WTC11 (cell line): ENCODE results near the gene AK5. TPM values are rescaled to one million over a fixed set of nuclear protein-coding genes. Genes with fewer than 3 reads are reported as not detected.

ENCODE experiments used
- ATAC-seq: fragments of 200-7000 bp; cut with Tn5 transposase; 2 replicates; pipeline ENCODE4 v1.10.0; 2021; ENCODE audit warnings: mild to moderate bottlenecking, moderate library complexity
- CTCF ChIA-PET: fragments of 300-600 bp; sonication (Branson Sonifier 250); formaldehyde crosslinking; loops from one replicate; lab custom pipeline; 2021; ENCODE audit warnings: antibody characterized with exemption; lab: Charles Lee
- POLR2A ChIA-PET: fragments of 350-600 bp; sonication (Branson Sonifier 250); formaldehyde crosslinking; loops from one replicate; lab custom pipeline; 2021; ENCODE audit warnings: antibody characterized with exemption; lab: Charles Lee
- DNase-seq: peaks from one replicate; pipeline ENCODE4 v3.0.0; 2021; ENCODE audit warnings: low spot score
- H3K27ac Mint-ChIP-seq: 2 replicates; pipeline ENCODE4 v1.8.0; 2021; ENCODE audit warnings: mixed read lengths
- H3K27me3 Mint-ChIP-seq: 2 replicates; pipeline ENCODE4 v1.8.0; 2021; ENCODE audit warnings: low read depth, mild to moderate bottlenecking, moderate library complexity, mixed read lengths
- H3K36me3 Mint-ChIP-seq: 2 replicates; pipeline ENCODE4 v1.8.0; 2021; ENCODE audit warnings: mixed read lengths
- H3K4me1 Mint-ChIP-seq: 2 replicates; pipeline ENCODE4 v1.8.0; 2022; ENCODE audit warnings: mixed read lengths
- H3K4me3 Mint-ChIP-seq: 2 replicates; pipeline ENCODE4 v1.8.0; 2021; ENCODE audit warnings: mild to moderate bottlenecking, moderate library complexity, mixed read lengths
- H3K9me3 Mint-ChIP-seq: 2 replicates; pipeline ENCODE4 v1.8.0; 2021; ENCODE audit warnings: mixed read lengths
- ATF3 ChIP-seq: sonication (generic); formaldehyde crosslinking; conservative IDR thresholded peaks from 2 replicates; pipeline ENCODE4 v1.8.1; 2022; ENCODE audit warnings: mild to moderate bottlenecking, missing genetic modification reagents
- ATF6 ChIP-seq: sonication (generic); formaldehyde crosslinking; IDR thresholded peaks from 2 replicates; pipeline ENCODE4 v1.8.1; 2023; ENCODE audit warnings: mild to moderate bottlenecking, missing genetic modification reagents
- CTCF ChIP-seq: fragments of 200-600 bp; IDR thresholded peaks from 2 replicates; pipeline ENCODE4 v1.8.0; 2022; ENCODE audit warnings: antibody characterized with exemption
- E2F5 ChIP-seq: sonication (generic); formaldehyde crosslinking; IDR thresholded peaks from 2 replicates; pipeline ENCODE4 v1.8.1; 2022; ENCODE audit warnings: mild to moderate bottlenecking, moderate library complexity, missing genetic modification reagents
- FOXK1 ChIP-seq: sonication (generic); formaldehyde crosslinking; IDR thresholded peaks from 2 replicates; pipeline ENCODE4 v1.8.0; 2022; ENCODE audit warnings: mild to moderate bottlenecking, moderate library complexity, missing genetic modification reagents
- GABPB1 ChIP-seq: sonication (generic); formaldehyde crosslinking; IDR thresholded peaks from 2 replicates; pipeline ENCODE4 v1.8.1; 2023; ENCODE audit warnings: mild to moderate bottlenecking, missing genetic modification reagents
- IRF1 ChIP-seq: sonication (generic); formaldehyde crosslinking; IDR thresholded peaks from 2 replicates; pipeline ENCODE4 v1.8.0; 2023; ENCODE audit warnings: missing genetic modification reagents
- IRF2 ChIP-seq: sonication (generic); formaldehyde crosslinking; IDR thresholded peaks from 2 replicates; pipeline ENCODE4 v1.8.0; 2022; ENCODE audit warnings: low read depth, missing genetic modification reagents, borderline replicate concordance
- MXD4 ChIP-seq: fragments of 250-450 bp; sonication (Bioruptor Pico); IDR thresholded peaks from 2 replicates; pipeline ENCODE4 v1.8.0; 2021; ENCODE audit warnings: mild to moderate bottlenecking, moderate library complexity, borderline replicate concordance
- NFE2L1 ChIP-seq: sonication (generic); formaldehyde crosslinking; IDR thresholded peaks from 2 replicates; pipeline ENCODE4 v1.8.1; 2023; ENCODE audit warnings: missing genetic modification reagents
- NFYB ChIP-seq: sonication (generic); formaldehyde crosslinking; conservative IDR thresholded peaks from 2 replicates; pipeline ENCODE4 v1.8.0; 2022; ENCODE audit warnings: low read depth, missing genetic modification reagents
- NR1H2 ChIP-seq: sonication (generic); formaldehyde crosslinking; IDR thresholded peaks from 2 replicates; pipeline ENCODE4 v1.9.0; 2021; ENCODE audit warnings: mild to moderate bottlenecking, moderate library complexity, missing genetic modification reagents
- PREB ChIP-seq: sonication (generic); formaldehyde crosslinking; IDR thresholded peaks from 2 replicates; pipeline ENCODE4 v1.8.1; 2022; ENCODE audit warnings: mild to moderate bottlenecking, missing genetic modification reagents, moderate library complexity, borderline replicate concordance
- RELA ChIP-seq: sonication (generic); formaldehyde crosslinking; IDR thresholded peaks from 2 replicates; pipeline ENCODE4 v1.8.1; 2022; ENCODE audit warnings: missing genetic modification reagents, mild to moderate bottlenecking, borderline replicate concordance
- TEAD1 ChIP-seq: sonication (generic); formaldehyde crosslinking; IDR thresholded peaks from 2 replicates; pipeline ENCODE4 v1.8.0; 2022; ENCODE audit warnings: mild to moderate bottlenecking, missing genetic modification reagents
- USF1 ChIP-seq: sonication (generic); formaldehyde crosslinking; IDR thresholded peaks from 2 replicates; pipeline ENCODE4 v1.8.0; 2022; ENCODE audit warnings: mild to moderate bottlenecking, missing genetic modification reagents
- USF2 ChIP-seq: sonication (generic); formaldehyde crosslinking; IDR thresholded peaks from 2 replicates; pipeline ENCODE4 v1.8.1; 2023; ENCODE audit warnings: mild to moderate bottlenecking, missing genetic modification reagents, moderate library complexity
- ZBTB21 ChIP-seq: sonication (generic); formaldehyde crosslinking; IDR thresholded peaks from 2 replicates; pipeline ENCODE4 v1.8.1; 2023; ENCODE audit warnings: mild to moderate bottlenecking, missing genetic modification reagents, borderline replicate concordance
- ZNF138 ChIP-seq: sonication (generic); formaldehyde crosslinking; conservative IDR thresholded peaks from 2 replicates; pipeline ENCODE4 v1.8.1; 2022; ENCODE audit warnings: mild to moderate bottlenecking, moderate library complexity, missing genetic modification reagents
- ZNF219 ChIP-seq: sonication (generic); formaldehyde crosslinking; IDR thresholded peaks from 2 replicates; pipeline ENCODE4 v1.8.0; 2023; ENCODE audit warnings: missing genetic modification reagents, mild to moderate bottlenecking, borderline replicate concordance
- total RNA-seq: library from RNA; stranded (reverse); gene quantifications from 3 replicates; pipeline ENCODE4 v1.2.3, GENCODE V29; 2021

The AK5 gene
- total RNA-seq, 1 experiment from 2014 or later = 3.0 TPM

GRCh38 chr1:77556045-77556444 is 274.2 kb downstream of the AK5 start:
- CTCF ChIA-PET = no interaction called here
- no peak overlapping the region for H3K27ac Mint-ChIP-seq

More at GRCh38 chr1:77556045-77556444, 274.2 kb downstream of the AK5 start:
- DNase-seq = no peak
- no peaks in the 10 kb centered on the region for H3K27me3 Mint-ChIP-seq
- POLR2A ChIA-PET = no interaction called here
- TF ChIP-seq GABPB1 (CRISPR knock-in tag) = no peak
- no peak for TF ChIP-seq ATF3 (CRISPR knock-in tag)
- no peak for TF ChIP-seq PREB (CRISPR knock-in tag)
- TF ChIP-seq CTCF = no peak
- no peak for TF ChIP-seq IRF2 (CRISPR knock-in tag)
- TF ChIP-seq E2F5 = no peak
- TF ChIP-seq NR1H2 = no peak
- no peak for TF ChIP-seq IRF1 (CRISPR knock-in tag)
- TF ChIP-seq ZNF138 (CRISPR knock-in tag) = no peak
- no peak for TF ChIP-seq USF2 (CRISPR knock-in tag)
- TF ChIP-seq RELA (CRISPR knock-in tag) = no peak
- TF ChIP-seq ATF6 (CRISPR knock-in tag) = no peak
- no peak for TF ChIP-seq TEAD1 (CRISPR knock-in tag)
- no peak for TF ChIP-seq NFE2L1
- TF ChIP-seq ZBTB21 = no peak
- no peak for TF ChIP-seq USF1
- TF ChIP-seq NFYB (CRISPR knock-in tag) = no peak
- TF ChIP-seq ZNF219 = no peak
- TF ChIP-seq FOXK1 (CRISPR knock-in tag) = no peak
- no peak for TF ChIP-seq MXD4
- TF ChIP-seq, all 79 proteins: peak for 0
- Mint-ChIP-seq H3K4me3 (no peak overlapping the region), H3K4me1 (no peaks in the 10 kb centered on the region), H3K36me3 (no peaks in the 10 kb centered on the region), H3K9me3 (peaks cover 9% of the 10 kb centered on the region)
- ATAC-seq = no peak
